OCI-LY7 (cell line): ENCODE measurements around the gene RET.

Experiments
- EZH2phosphoT487 ChIP-seq: fragments of 200-600 bp; sonication (generic); IDR thresholded peaks from 2 replicates; pipeline ENCODE4 v1.6.1; 2018; ENCODE audit warnings: low read depth, borderline replicate concordance, mild to moderate bottlenecking, mixed run types, antibody characterized with exemption, low read length, moderate library complexity, mixed read lengths
- TF ChIP-seq, protein P1 (sequence below): fragments of 200-600 bp; sonication (generic); conservative IDR thresholded peaks from 2 replicates; pipeline ENCODE4 v1.5.1; 2014; ENCODE audit warnings: mild to moderate bottlenecking, antibody characterized with exemption, low read length, moderate library complexity, mixed read lengths

GRCh38 chr10:43155741-43156140 is 78.9 kb downstream of the RET start:
- TF ChIP-seq, protein P1, sequence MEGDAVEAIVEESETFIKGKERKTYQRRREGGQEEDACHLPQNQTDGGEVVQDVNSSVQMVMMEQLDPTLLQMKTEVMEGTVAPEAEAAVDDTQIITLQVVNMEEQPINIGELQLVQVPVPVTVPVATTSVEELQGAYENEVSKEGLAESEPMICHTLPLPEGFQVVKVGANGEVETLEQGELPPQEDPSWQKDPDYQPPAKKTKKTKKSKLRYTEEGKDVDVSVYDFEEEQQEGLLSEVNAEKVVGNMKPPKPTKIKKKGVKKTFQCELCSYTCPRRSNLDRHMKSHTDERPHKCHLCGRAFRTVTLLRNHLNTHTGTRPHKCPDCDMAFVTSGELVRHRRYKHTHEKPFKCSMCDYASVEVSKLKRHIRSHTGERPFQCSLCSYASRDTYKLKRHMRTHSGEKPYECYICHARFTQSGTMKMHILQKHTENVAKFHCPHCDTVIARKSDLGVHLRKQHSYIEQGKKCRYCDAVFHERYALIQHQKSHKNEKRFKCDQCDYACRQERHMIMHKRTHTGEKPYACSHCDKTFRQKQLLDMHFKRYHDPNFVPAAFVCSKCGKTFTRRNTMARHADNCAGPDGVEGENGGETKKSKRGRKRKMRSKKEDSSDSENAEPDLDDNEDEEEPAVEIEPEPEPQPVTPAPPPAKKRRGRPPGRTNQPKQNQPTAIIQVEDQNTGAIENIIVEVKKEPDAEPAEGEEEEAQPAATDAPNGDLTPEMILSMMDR: no peak
- no peak for TF ChIP-seq EZH2phosphoT487
